PC-9 (cell line): ENCODE data around the gene CAPNS1.

ENCODE experiments used
- CTCF ChIP-seq: fragments of 200-600 bp; sonication (generic); conservative IDR thresholded peaks from 2 replicates; pipeline ENCODE4 v1.6.1; 2017; ENCODE audit warnings: mixed run types, antibody characterized with exemption, mild to moderate bottlenecking, moderate library complexity
- EZH2 ChIP-seq: fragments of 200-600 bp; sonication (generic); IDR thresholded peaks from 2 replicates; pipeline ENCODE4 v1.8.0; 2017; ENCODE audit warnings: antibody characterized with exemption, low read depth

GRCh38 chr19:36183245-36183628 is 43.4 kb downstream of the CAPNS1 start:
- TF ChIP-seq CTCF (no peak), EZH2 (no peak)
